ENCODE data around the gene PRSS56.
A peak's percentile ranks its signal among the peaks of the same experiment; 100 is the strongest.

PRSS56 gene

DNA sequence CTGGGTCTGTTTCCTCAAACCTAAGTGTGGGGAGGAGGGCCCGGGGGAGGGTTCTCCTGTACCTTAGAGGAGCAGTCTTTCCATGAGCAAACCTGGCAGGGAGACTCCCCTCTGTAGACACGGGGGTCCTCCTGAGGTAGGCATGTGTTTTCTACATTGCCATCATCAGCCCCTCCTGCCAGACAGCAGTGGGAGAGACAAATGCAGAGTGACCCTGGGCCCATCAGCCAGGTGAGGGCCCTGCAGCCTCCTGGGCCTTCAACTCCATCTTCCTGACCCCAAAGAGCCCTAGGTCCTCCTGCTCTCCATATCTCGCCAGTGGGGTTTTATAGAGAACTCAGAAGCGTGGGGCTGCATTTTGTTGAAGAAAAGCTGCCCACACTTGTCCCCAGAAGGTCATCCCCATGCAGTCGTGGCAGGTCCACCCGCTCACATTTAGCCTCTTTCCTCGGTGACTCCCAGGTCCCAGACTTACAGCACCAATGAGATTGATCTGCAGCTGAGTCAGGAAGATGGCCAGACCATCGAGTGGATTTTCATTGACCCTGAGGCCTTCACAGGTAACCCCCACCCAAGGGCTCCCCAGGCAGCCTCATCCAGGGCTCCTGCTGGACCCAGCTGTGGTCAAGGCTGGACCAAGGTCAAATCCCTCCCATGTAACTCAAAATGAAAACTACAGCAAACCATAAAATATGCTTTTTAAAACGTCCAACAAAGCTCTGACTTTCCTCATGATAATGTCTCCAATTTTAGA lies 21.9 kb downstream of the PRSS56 start:
- Histone ChIP-seq H3K27ac (ENCODE audit: low read depth, low read length) (no peak overlapping the region), H3K4me1 (ENCODE audit: control insufficient read depth in 1 of 2, insufficient read depth in 2 of 2, low read length in 2 of 2) (peaks cover 9 to 10% of the 10 kb centered on the region in 2 experiments), H3K9ac (ENCODE audit: low read length) (no peak overlapping the region), H4K12ac (ENCODE audit: low read depth, low read length) (no peak overlapping the region), H2BK5ac (ENCODE audit: low read depth, low read length, poor library complexity) (no peak overlapping the region), H2BK12ac (ENCODE audit: low read length) (no peak overlapping the region), H3K79me1 (ENCODE audit: low read length) (no peaks in the 10 kb centered on the region), H3K4ac (ENCODE audit: low read depth, low read length) (no peak overlapping the region), H3K23ac (ENCODE audit: low read length) (no peak overlapping the region), H3K36me3 (ENCODE audit: control insufficient read depth in 1 of 2, insufficient read depth in 2 of 2, low read length in 2 of 2) (no peaks in the 10 kb centered on the region), H3K14ac (ENCODE audit: low read length) (no peak overlapping the region), H2AFZ (ENCODE audit: insufficient read depth, low read length, poor library complexity) (no peak overlapping the region), H3K79me2 (ENCODE audit: control insufficient read depth, insufficient read depth, low read length, poor library complexity) (no peaks in the 10 kb centered on the region), H2AK5ac (ENCODE audit: low read length) (no peak overlapping the region), H3K4me2 (ENCODE audit: low read length) (no peak overlapping the region), H3K27me3 (ENCODE audit: insufficient read depth, low read length) (no peaks in the 10 kb centered on the region), H4K8ac (ENCODE audit: low read depth, low read length) (no peak overlapping the region), H3K4me3 (ENCODE audit: low read depth, low read length) (no peak overlapping the region), H2BK120ac (ENCODE audit: insufficient read depth, low read length, poor library complexity) (no peak overlapping the region), H3K9me3 (ENCODE audit: insufficient read depth, low read depth, low read length) (peaks cover 3% of the 10 kb centered on the region), H4K91ac (ENCODE audit: low read depth, low read length) (no peak overlapping the region), H3K18ac (ENCODE audit: low read length) (no peak overlapping the region)
- DNase-seq = no peak
- WGBS (ENCODE audit: extremely low coverage, insufficient coverage, insufficient read length) = no CpG with 5 or more reads among the region's 9 CpGs

- Histone ChIP-seq H3K4me2 (ENCODE audit: low read length) (no peak overlapping the region), H3K18ac (ENCODE audit: low read length) (no peak overlapping the region), H3K4me1 (ENCODE audit: control insufficient read depth in 1 of 2, insufficient read depth in 2 of 2, low read length in 2 of 2) (peaks cover 9 to 10% of the 10 kb centered on the region in 2 experiments), H4K91ac (ENCODE audit: low read depth, low read length) (no peak overlapping the region), H3K23ac (ENCODE audit: low read length) (no peak overlapping the region), H3K9me3 (ENCODE audit: insufficient read depth, low read depth, low read length) (peaks cover 3% of the 10 kb centered on the region), H3K9ac (ENCODE audit: low read length) (no peak overlapping the region), H3K27ac (ENCODE audit: low read depth, low read length) (no peak overlapping the region), H3K4me3 (ENCODE audit: low read depth, low read length) (no peak overlapping the region), H2BK120ac (ENCODE audit: insufficient read depth, low read length, poor library complexity) (no peak overlapping the region), H3K79me2 (ENCODE audit: control insufficient read depth, insufficient read depth, low read length, poor library complexity) (no peaks in the 10 kb centered on the region), H3K4ac (ENCODE audit: low read depth, low read length) (no peak overlapping the region), H4K8ac (ENCODE audit: low read depth, low read length) (no peak overlapping the region), H2BK5ac (ENCODE audit: low read depth, low read length, poor library complexity) (no peak overlapping the region), H3K27me3 (ENCODE audit: insufficient read depth, low read length) (no peaks in the 10 kb centered on the region), H4K12ac (ENCODE audit: low read depth, low read length) (no peak overlapping the region), H3K14ac (ENCODE audit: low read length) (no peak overlapping the region), H3K36me3 (ENCODE audit: control insufficient read depth in 1 of 2, insufficient read depth in 2 of 2, low read length in 2 of 2) (no peaks in the 10 kb centered on the region), H2BK12ac (ENCODE audit: low read length) (no peak overlapping the region), H2AFZ (ENCODE audit: insufficient read depth, low read length, poor library complexity) (no peak overlapping the region), H3K79me1 (ENCODE audit: low read length) (no peaks in the 10 kb centered on the region), H2AK5ac (ENCODE audit: low read length) (no peak overlapping the region)
- no peak for DNase-seq
- WGBS (ENCODE audit: extremely low coverage, insufficient coverage, insufficient read length) = no CpG with 5 or more reads among the region's 20 CpGs
Observed at GRCh38 chr2:232542715-232543467, 22.7 kb downstream of the PRSS56 start.

- Histone ChIP-seq H3K27ac (ENCODE audit: low read depth, low read length) (no peak overlapping the region), H3K9me3 (ENCODE audit: insufficient read depth, low read depth, low read length) (peaks cover 3% of the 10 kb centered on the region), H3K4me1 (ENCODE audit: control insufficient read depth in 1 of 2, insufficient read depth in 2 of 2, low read length in 2 of 2) (peaks cover 9 to 10% of the 10 kb centered on the region in 2 experiments), H2AFZ (ENCODE audit: insufficient read depth, low read length, poor library complexity) (no peak overlapping the region), H2AK5ac (ENCODE audit: low read length) (no peak overlapping the region), H4K91ac (ENCODE audit: low read depth, low read length) (no peak overlapping the region), H3K18ac (ENCODE audit: low read length) (no peak overlapping the region), H3K4me3 (ENCODE audit: low read depth, low read length) (peak overlapping the region; percentile 18), H4K8ac (ENCODE audit: low read depth, low read length) (no peak overlapping the region), H2BK5ac (ENCODE audit: low read depth, low read length, poor library complexity) (no peak overlapping the region), H3K4ac (ENCODE audit: low read depth, low read length) (no peak overlapping the region), H4K12ac (ENCODE audit: low read depth, low read length) (no peak overlapping the region), H3K9ac (ENCODE audit: low read length) (no peak overlapping the region), H3K36me3 (ENCODE audit: control insufficient read depth in 1 of 2, insufficient read depth in 2 of 2, low read length in 2 of 2) (no peaks in the 10 kb centered on the region), H3K4me2 (ENCODE audit: low read length) (no peak overlapping the region), H2BK120ac (ENCODE audit: insufficient read depth, low read length, poor library complexity) (no peak overlapping the region), H2BK12ac (ENCODE audit: low read length) (no peak overlapping the region), H3K79me2 (ENCODE audit: control insufficient read depth, insufficient read depth, low read length, poor library complexity) (no peaks in the 10 kb centered on the region), H3K14ac (ENCODE audit: low read length) (no peak overlapping the region), H3K23ac (ENCODE audit: low read length) (no peak overlapping the region), H3K79me1 (ENCODE audit: low read length) (no peaks in the 10 kb centered on the region), H3K27me3 (ENCODE audit: insufficient read depth, low read length) (no peaks in the 10 kb centered on the region)
- WGBS (ENCODE audit: extremely low coverage, insufficient coverage, insufficient read length) = no CpG with 5 or more reads among the region's 14 CpGs
- no peak for DNase-seq
Observed at GRCh38 chr2:232543491-232543890, 23.3 kb downstream of the PRSS56 start.

DNA sequence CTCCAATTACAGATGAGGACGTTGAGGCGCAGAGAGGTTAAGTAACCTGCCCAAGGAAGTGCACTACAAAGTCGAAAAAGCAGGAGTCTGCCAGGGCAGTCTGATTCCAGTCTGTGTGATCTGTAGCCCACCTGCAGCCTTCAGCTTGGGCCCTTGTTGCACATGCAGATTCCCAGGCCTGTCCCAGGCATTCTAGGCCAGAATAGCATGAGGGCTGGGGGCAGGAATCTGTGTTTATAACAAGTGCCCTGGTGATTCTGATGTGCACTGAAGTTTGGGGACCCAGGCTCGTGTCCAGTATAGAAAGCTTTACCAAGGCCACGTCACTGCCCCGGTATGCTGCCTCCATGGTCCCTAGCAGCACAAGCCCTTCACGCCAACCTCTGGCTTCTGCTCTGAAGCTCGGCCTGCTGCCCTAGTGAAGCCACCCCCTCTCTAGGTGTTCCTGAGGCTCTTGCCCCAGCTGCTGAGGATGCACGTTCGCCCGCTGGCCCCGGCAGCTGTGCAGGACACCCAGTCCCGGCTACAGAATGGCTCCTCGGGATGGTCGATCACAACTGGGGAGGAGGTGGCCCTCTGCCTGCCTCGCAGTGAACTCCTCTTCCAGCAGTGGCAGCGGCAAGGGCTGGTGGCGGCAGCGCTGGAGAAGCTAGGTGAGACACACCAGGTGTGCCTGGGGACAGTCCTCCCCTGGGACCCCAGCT lies 23.9 kb downstream of the PRSS56 start:
- WGBS (ENCODE audit: extremely low coverage, insufficient coverage, insufficient read length) = no CpG with 5 or more reads among the region's 19 CpGs
- H3K27me3 ChIP-seq (ENCODE audit: insufficient read depth, low read length) = no peaks in the 10 kb centered on the region
- H2BK5ac ChIP-seq (ENCODE audit: low read depth, low read length, poor library complexity) = no peak overlapping the region
- no peak overlapping the region for H3K23ac ChIP-seq (ENCODE audit: low read length)
- DNase-seq = no peak
- H3K27ac ChIP-seq (ENCODE audit: low read depth, low read length) = no peak overlapping the region
- no peak overlapping the region for H3K4me2 ChIP-seq (ENCODE audit: low read length)
- H2BK120ac ChIP-seq (ENCODE audit: insufficient read depth, low read length, poor library complexity) = no peak overlapping the region
- no peak overlapping the region for H3K14ac ChIP-seq (ENCODE audit: low read length)
- no peak overlapping the region for H2AFZ ChIP-seq (ENCODE audit: insufficient read depth, low read length, poor library complexity)
- H4K12ac ChIP-seq (ENCODE audit: low read depth, low read length) = no peak overlapping the region
- no peak overlapping the region for H3K4me3 ChIP-seq (ENCODE audit: low read depth, low read length)
- H2BK12ac ChIP-seq (ENCODE audit: low read length) = no peak overlapping the region
- no peaks in the 10 kb centered on the region for H3K79me2 ChIP-seq (ENCODE audit: control insufficient read depth, insufficient read depth, low read length, poor library complexity)
- no peak overlapping the region for H3K4ac ChIP-seq (ENCODE audit: low read depth, low read length)
- no peak overlapping the region for H4K91ac ChIP-seq (ENCODE audit: low read depth, low read length)
- no peak overlapping the region for H2AK5ac ChIP-seq (ENCODE audit: low read length)
- no peaks in the 10 kb centered on the region for H3K79me1 ChIP-seq (ENCODE audit: low read length)
- no peak overlapping the region for H3K18ac ChIP-seq (ENCODE audit: low read length)
- H3K36me3 ChIP-seq (ENCODE audit: control insufficient read depth in 1 of 2, insufficient read depth in 2 of 2, low read length in 2 of 2) = no peaks in the 10 kb centered on the region
- H4K8ac ChIP-seq (ENCODE audit: low read depth, low read length) = no peak overlapping the region
- peaks cover 9 to 10% of the 10 kb centered on the region in 2 experiments for H3K4me1 ChIP-seq (ENCODE audit: control insufficient read depth in 1 of 2, insufficient read depth in 2 of 2, low read length in 2 of 2)
- H3K9me3 ChIP-seq (ENCODE audit: insufficient read depth, low read depth, low read length) = peaks cover 3% of the 10 kb centered on the region
- H3K9ac ChIP-seq (ENCODE audit: low read length) = no peak overlapping the region
